ENCODE data around the gene INTU.

Gene INTU

DNA sequence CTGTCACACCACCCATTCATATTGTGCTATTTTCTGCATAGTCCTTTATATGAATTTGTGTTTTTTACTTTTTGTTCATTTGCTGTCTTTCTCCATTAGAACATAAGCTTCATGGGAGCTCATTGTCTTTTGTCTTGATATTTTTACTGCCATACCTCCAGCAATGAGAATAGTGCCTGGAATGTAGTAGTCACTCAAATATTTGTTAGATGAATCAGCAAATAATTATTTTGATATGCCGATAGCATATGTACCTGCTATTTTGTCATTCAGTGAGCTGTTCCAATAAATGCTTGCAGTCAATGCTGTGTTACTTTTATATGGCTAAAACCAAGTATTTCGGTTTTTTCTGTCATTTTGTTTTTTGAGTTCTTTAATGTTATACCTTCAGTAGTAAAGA, 53.9 kb downstream of the INTU start:
- TF ChIP-seq, protein P1, sequence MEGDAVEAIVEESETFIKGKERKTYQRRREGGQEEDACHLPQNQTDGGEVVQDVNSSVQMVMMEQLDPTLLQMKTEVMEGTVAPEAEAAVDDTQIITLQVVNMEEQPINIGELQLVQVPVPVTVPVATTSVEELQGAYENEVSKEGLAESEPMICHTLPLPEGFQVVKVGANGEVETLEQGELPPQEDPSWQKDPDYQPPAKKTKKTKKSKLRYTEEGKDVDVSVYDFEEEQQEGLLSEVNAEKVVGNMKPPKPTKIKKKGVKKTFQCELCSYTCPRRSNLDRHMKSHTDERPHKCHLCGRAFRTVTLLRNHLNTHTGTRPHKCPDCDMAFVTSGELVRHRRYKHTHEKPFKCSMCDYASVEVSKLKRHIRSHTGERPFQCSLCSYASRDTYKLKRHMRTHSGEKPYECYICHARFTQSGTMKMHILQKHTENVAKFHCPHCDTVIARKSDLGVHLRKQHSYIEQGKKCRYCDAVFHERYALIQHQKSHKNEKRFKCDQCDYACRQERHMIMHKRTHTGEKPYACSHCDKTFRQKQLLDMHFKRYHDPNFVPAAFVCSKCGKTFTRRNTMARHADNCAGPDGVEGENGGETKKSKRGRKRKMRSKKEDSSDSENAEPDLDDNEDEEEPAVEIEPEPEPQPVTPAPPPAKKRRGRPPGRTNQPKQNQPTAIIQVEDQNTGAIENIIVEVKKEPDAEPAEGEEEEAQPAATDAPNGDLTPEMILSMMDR (conservative IDR thresholded peaks at IDR 0.05; ENCODE audit: control insufficient read depth, insufficient read depth, low read depth, low read length), result no peak
- DNase-seq (ENCODE audit: low read depth), result peak; percentile 2

DNA sequence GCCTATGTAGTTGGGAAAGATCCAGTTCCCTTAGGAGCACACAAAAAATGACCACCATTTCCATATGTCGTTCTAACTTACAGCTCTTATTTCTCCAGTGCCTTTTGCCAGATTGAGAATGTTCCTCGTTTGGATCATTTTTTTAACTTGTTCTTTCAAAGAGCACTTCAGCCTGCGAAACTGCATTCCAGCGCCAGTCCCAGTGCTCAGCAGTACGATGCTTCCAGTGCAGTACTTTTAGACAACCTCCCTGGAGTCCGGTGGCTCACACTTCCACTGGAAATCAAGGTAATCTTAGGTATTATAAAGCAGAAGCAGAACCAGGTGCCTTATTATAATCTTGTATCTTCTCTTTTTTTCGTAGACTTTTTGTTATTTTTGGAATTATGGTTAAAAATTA, 54.8 kb downstream of the INTU start:
- no peak for DNase-seq (ENCODE audit: low read depth)
- TF ChIP-seq, protein P1 (conservative IDR thresholded peaks at IDR 0.05; ENCODE audit: control insufficient read depth, insufficient read depth, low read depth, low read length), result no peak
- no peak overlapping the region for H3K4me3 ChIP-seq (ENCODE audit: control insufficient read depth, low read depth, low read length)

More for the DNA sequence above, 53.9 kb downstream of the INTU start:
- no peak overlapping the region for H3K4me3 ChIP-seq (ENCODE audit: control insufficient read depth, low read depth, low read length)

DNA sequence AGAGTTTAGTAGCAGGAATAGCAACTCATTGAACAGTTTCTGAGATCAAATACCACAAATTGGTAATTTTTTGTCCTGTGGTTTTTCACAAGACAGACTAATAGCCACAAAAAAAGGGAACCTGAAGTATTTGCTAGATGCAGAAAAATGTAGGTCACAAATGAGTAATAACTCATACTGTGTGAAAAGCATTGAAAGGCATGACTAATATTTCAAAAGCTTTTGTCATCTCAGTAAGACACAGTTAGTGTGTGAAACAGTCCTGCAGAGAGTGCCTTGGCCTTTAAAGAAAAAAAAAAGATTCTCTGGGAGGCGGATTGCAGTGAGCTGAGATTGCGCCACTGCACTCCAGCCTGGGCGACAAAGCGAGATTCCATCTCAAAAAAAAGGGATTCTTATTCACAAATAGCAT, 66.0 kb downstream of the INTU start:
- DNase-seq (ENCODE audit: low read depth), result peak; percentile 76
- H3K4me3 ChIP-seq (ENCODE audit: control insufficient read depth, low read depth, low read length), result no peak overlapping the region
- TF ChIP-seq, protein P1 (conservative IDR thresholded peaks at IDR 0.05; ENCODE audit: control insufficient read depth, insufficient read depth, low read depth, low read length), result no peak

DNA sequence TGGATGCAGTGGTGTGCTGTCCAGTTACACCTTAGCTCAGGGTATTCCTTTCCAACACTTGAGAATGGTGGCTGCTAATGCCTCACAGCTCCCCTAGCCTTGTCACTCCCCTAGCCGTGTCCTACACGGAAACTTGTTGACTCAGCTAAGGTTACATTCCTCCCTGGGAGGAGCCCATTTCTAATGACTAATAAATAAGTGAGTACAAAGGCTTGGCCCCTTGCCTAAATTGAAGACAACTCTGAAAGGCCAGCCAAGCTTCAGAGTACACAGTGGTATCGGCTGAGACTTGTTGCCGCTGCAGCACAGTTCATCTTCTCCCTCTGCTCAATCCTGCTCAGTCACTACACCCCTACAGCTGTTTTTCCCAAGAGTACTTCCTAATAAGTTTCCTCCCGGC, 76.2 kb downstream of the INTU start:
- H3K4me3 ChIP-seq (ENCODE audit: control insufficient read depth, low read depth, low read length), result no peak overlapping the region
- DNase-seq (ENCODE audit: low read depth), result peak; percentile 88
- TF ChIP-seq, protein P1 (conservative IDR thresholded peaks at IDR 0.05; ENCODE audit: control insufficient read depth, insufficient read depth, low read depth, low read length), result no peak

DNA sequence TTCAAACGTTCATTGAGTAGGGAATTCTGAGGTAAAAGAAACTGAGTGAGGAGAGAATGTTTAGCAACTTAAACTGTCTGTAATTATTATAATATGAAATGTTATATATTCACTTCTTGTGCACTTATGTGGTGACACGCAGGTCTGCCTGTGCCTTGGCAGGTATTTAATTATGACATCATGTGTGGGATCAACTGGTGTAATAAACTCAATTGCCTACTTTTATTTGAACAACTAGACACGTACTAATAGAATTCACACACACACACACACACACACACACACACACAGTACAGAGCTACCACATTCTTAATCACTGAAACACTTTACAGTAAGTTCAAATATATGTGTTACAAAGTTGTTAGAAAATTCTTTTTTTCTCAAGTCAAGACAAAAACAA, 76.7 kb downstream of the INTU start:
- DNase-seq (ENCODE audit: low read depth), result peak; percentile 14
- TF ChIP-seq, protein P1 (conservative IDR thresholded peaks at IDR 0.05; ENCODE audit: control insufficient read depth, insufficient read depth, low read depth, low read length), result no peak
- no peak overlapping the region for H3K4me3 ChIP-seq (ENCODE audit: control insufficient read depth, low read depth, low read length)

DNA sequence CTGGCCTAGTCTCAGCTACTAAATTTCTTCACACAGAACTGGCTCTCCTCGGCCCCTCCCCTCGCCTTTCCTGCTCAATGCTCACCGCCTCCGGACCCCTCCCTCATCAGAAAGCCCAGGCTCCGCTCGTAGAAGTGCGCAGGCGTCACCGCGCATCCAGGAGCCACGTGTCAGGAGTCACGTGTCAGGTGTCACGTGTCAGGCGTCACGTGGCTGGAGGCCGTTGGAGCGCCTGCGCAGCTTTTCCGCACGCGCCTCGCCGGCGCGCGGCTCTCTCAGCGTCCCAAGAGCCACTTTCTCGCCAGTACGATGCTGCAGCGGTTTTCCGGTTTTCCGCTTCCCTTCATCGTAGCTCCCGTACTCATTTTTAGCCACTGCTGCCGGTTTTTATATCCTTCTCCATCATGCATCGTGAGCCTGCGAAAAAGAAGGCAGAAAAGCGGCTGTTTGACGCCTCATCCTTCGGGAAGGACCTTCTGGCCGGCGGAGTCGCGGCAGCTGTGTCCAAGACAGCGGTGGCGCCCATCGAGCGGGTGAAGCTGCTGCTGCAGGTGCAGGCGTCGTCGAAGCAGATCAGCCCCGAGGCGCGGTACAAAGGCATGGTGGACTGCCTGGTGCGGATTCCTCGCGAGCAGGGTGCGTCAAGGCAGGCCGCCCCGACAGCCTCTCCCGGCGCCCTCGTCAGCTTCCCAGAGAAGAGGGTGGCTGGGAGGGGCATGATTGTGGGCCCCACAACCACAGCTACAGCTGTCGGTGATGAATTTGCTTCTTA, 97.6 kb downstream of the INTU start, which contains the start of gene SLC25A31:
Gene SLC25A31 (plus strand): TSS at position 259 of the 772 bp plus-strand sequence. CDS start 146 bp downstream, at position 405.
- H3K4me3 ChIP-seq (ENCODE audit: control insufficient read depth, low read depth, low read length), result no peak within 1 kb of the TSS
- TF ChIP-seq, protein P1 (conservative IDR thresholded peaks at IDR 0.05; ENCODE audit: control insufficient read depth, insufficient read depth, low read depth, low read length), result no peak
- DNase-seq (ENCODE audit: low read depth), result no peak
